ENCODE data around the gene SH2B3. TPM values are rescaled to one million over a fixed set of nuclear protein-coding genes. Genes with fewer than 3 reads are reported as not detected.
"Not testable (repeated sequence)": the region's sequence is repeated elsewhere in the genome, so short reads cannot be mapped to it uniquely, and the experiment has no call there.

SH2B3 gene
- total RNA-seq, 2 experiments from 2014 or later = 40.7 to 44.5 TPM

DNA sequence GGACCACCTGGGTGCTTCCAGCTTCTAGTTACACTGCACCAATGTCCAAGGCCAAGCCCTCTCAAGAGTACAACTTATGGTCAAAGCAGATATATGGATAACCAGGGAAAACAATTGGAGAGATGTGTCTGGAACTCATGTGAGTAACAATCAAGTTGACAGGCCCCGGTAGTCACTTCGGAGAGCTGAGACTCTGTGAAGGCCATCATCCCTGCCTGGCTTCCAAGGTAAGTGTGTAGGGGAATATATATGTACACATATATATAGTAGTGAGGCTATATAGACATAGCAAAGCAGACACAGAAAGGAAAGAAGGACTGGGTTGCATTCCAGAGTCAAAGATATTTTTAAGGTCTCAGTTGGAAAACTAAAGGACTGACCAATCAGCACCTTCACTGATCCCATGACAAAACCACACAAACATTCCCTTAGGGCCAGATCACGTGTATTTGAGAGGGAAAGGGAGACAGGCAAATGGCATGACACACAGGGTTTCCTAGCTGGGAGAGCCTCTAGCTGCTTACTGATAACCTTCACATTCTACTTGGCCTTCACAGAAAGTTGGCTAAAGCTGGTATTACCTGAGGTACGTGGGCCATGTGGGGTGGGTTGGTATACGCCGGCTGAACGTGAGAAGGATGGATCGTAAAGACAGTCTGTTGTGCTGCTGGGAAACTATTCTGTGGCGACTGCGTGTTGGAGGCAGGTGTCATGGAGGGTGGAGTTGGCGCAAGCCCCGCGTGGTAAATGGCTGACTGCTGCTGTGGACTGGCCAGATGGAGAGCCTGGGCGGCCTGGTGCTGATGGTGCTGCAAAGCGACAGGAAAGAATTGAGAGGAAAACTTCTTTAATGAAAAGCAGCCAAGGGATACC lies 50.0 kb downstream of the SH2B3 start:
- ATAC-seq (ENCODE audit: low read depth) (no peak), DNase-seq (no peak)
- Mint-ChIP-seq H3K9me3 (no peaks in the 10 kb centered on the region), H3K36me3 (peaks cover 11% of the 10 kb centered on the region), H3K4me1 (peaks cover 12% of the 10 kb centered on the region), H3K4me3 (no peak overlapping the region), H3K27me3 (no peaks in the 10 kb centered on the region), H3K27ac (peak overlapping the region; percentile 36)
- POLR2A ChIA-PET = interaction anchor here (0.6 to 1.2 kb wide), 2 partner anchors 59 to 860 kb away, joined by 3 read pairs; no protein-coding TSS in a partner anchor

DNA sequence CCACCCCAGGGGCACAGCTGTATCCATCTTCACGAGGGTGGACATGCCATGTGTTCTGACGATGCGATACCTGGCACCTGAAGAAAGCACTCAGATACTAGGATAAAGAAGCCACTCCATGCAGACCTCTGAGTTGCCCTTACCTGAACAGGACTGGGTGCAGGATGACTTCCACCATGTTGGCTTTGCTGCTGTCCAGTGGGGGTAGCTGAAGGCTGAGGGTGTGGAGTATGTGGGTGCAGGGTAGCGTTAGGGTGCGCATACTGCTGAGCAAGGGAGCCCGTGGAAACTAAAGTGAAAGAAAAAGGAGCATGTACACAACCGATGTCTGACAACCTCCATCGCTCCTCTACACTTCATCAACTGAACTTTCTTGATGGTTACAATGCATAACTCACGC lies 51.3 kb downstream of the SH2B3 start:
- H3K4me1 Mint-ChIP-seq = peaks cover 4% of the 10 kb centered on the region
- ATAC-seq (ENCODE audit: low read depth) = no peak

DNA sequence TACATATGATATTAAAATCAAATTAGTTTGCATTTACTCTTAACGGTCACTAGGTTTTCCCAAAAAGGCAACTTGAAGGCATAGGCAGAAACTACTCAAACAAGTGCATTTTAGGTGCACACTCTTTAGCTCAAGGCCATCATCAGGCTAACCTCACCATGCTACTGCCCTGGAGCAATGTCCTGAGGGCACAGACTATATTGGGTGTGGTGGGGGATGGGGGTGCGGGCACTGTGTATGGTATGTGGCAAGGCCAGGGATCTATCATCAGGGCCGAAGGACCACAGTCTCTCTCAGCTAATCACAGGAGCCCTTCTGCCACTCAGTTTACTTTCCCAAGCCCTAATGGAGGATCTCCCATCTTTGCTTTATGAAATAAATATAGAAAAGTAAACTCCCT lies 51.9 kb downstream of the SH2B3 start:
- Mint-ChIP-seq H3K27me3 (no peaks in the 10 kb centered on the region), H3K4me3 (no peak overlapping the region), H3K9me3 (no peaks in the 10 kb centered on the region), H3K27ac (no peak overlapping the region), H3K4me1 (peaks cover 4% of the 10 kb centered on the region), H3K36me3 (peaks cover 8% of the 10 kb centered on the region)
- DNase-seq (no peak), ATAC-seq (ENCODE audit: low read depth) (no peak)
- POLR2A ChIA-PET = interaction anchor here (0.6 kb wide), 1 partner anchor 142 kb away, joined by 6 read pairs; no protein-coding TSS in a partner anchor

More for the DNA sequence above, 51.3 kb downstream of the SH2B3 start:
- Mint-ChIP-seq H3K27me3 (no peaks in the 10 kb centered on the region), H3K4me3 (no peak overlapping the region), H3K27ac (no peak overlapping the region), H3K9me3 (no peaks in the 10 kb centered on the region), H3K36me3 (peaks cover 8% of the 10 kb centered on the region)
- POLR2A ChIA-PET = no interaction called here
- no peak for DNase-seq

DNA sequence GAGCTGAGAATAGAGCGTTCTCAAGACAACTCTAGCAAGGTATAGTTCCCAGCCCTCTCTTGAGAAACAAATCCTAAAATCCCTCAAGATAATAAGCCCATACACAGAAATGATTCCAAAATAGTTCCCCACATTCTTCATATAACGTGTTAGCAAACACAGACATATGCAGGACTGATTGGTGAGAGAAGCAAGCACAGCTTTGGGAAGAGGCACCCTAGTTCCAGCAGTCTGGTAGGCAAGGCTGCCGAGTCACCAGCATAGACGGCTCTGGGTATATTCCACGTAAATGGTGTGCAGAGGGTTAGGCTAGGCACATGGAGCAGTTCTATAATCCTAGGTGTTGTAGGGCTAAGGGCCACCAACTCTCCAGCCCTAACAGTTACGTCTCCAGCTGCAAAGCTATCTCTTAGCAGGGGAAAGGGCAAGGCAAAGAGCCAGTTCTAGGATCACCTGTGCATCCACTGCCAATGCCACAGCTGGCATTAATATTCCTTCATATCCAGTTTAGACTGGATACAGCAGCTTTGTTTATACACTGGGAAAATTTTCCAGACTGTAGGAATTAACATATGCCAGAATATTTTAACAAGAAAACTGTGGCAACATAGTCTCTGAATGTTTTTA lies 52.9 kb downstream of the SH2B3 start:
- POLR2A ChIA-PET = no interaction called here
- no peaks in the 10 kb centered on the region for H3K27me3 Mint-ChIP-seq
- no peak overlapping the region for H3K4me3 Mint-ChIP-seq
- ATAC-seq (ENCODE audit: low read depth) = no peak
- no peaks in the 10 kb centered on the region for H3K9me3 Mint-ChIP-seq
- H3K27ac Mint-ChIP-seq = no peak overlapping the region
- H3K4me1 Mint-ChIP-seq = peaks cover 4% of the 10 kb centered on the region
- no peak for DNase-seq
- peaks cover 8% of the 10 kb centered on the region for H3K36me3 Mint-ChIP-seq

DNA sequence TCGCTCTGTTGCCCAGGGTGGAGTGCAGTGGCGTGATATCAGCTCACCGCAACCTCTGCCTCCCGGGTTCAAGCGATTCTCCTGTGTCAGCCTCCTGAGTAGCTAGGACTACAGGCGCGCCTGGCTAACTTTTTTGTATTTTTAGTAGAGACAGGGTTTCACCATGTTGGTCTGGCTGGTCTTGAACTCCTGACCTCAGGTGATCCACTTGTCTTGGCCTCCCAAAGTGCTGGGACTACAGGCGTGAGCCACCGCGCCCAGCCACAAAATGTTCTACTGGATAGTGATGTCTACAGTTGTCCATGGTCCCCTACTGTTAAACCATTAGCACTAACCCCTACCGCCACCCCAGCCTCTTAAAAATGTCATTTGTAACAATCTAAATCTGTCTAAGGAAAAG lies 54.4 kb downstream of the SH2B3 start:
- H3K27ac Mint-ChIP-seq; ATAC-seq (ENCODE audit: low read depth); DNase-seq; POLR2A ChIA-PET; H3K9me3 Mint-ChIP-seq; H3K4me1 Mint-ChIP-seq; H3K27me3 Mint-ChIP-seq; H3K4me3 Mint-ChIP-seq; H3K36me3 Mint-ChIP-seq: not testable (repeated sequence)

DNA sequence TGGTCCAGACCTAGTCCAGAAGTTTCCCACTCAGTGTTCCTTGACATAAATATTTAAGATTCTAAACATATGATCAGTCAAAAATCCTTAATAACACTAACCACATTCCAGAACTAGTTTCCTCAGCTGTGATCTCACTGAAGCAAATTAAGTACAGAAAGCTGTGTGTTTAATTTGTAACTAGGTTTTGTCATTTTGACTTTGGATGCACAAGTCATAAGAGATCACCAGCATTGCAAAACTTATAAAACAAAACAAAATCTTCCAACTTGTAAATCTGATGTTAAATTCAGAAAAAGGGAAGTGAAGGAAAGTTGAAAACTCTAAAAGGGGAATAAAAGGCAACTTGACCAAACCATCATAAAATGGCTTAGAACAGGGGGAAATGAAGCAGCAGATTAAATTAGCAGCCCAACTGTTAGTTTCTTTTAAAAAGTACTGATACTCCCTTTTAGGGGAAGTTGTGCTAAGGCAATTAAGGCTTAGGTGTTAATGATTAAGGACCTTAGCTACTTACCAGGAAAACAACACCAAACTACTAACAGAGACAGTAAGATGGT lies 56.6 kb downstream of the SH2B3 start:
- Mint-ChIP-seq H3K27me3 (no peaks in the 10 kb centered on the region), H3K9me3 (no peaks in the 10 kb centered on the region), H3K36me3 (peaks cover 6% of the 10 kb centered on the region), H3K4me1 (no peaks in the 10 kb centered on the region), H3K27ac (no peak overlapping the region), H3K4me3 (no peak overlapping the region)
- DNase-seq (no peak), ATAC-seq (ENCODE audit: low read depth) (no peak)
- POLR2A ChIA-PET = no interaction called here

DNA sequence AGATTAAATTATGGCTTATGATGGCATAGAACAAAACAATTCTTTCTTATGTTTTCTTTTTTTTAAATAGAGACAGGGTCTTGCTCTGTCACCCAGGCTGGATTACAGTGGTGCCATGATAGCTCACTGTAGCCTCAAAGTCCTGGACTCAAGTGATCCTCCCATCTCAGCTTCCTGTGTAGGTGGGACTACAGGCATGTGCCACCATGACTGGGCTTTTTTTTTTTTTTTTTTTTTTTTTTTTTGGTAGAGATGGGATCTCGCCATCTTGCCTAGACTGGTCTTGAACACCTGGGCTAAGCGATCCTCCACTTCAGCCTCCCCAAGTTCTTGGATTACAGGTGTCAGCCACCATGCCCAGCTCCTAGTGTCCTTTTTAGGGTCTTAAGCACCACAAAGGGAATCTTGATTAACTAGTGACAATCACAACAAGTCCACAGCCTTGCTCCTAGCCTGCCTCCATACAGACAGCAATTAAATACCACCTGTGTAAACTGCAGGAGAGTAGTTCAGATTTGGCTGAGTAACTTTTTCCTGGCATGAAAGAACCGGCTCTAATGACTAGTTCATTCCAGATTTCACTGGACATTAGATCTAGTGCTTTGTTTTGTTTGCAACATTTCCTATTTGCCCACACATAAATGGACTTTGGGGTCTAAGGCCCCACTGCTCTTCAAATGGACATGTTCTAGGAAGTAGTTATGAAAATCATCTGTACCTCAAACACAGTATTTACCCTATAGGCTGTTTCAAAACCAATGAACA lies 61.6 kb downstream of the SH2B3 start:
- POLR2A ChIA-PET = interaction anchor here (0.6 kb wide), 1 partner anchor 109 kb away, joined by 5 read pairs; no protein-coding TSS in a partner anchor
- Mint-ChIP-seq H3K4me3 (no peak overlapping the region), H3K9me3 (no peaks in the 10 kb centered on the region), H3K27ac (no peak overlapping the region), H3K27me3 (no peaks in the 10 kb centered on the region), H3K36me3 (peaks cover 12% of the 10 kb centered on the region), H3K4me1 (peaks cover 2% of the 10 kb centered on the region)
- no peak for DNase-seq
- no peak for ATAC-seq (ENCODE audit: low read depth)

DNA sequence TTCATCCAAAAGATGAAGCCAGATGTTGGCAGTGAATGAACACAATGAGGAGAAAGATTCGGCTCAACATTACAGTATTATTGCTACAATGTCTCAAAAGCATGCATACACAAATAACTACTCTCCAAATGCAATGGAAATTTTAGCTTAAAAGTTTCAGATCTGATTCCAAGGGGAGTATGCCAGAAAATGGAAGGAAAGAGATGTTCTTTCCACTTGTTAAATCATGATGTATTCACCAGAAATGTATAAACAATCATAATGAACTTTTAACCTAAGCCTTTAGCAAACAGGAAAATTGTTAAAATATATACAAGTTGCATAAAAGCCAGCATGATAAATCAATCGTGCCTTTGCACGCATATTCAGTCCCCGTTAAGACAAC lies 62.1 kb downstream of the SH2B3 start:
- Mint-ChIP-seq H3K36me3 (peaks cover 12% of the 10 kb centered on the region), H3K27ac (no peak overlapping the region)
- ATAC-seq (ENCODE audit: low read depth) = no peak

DNA sequence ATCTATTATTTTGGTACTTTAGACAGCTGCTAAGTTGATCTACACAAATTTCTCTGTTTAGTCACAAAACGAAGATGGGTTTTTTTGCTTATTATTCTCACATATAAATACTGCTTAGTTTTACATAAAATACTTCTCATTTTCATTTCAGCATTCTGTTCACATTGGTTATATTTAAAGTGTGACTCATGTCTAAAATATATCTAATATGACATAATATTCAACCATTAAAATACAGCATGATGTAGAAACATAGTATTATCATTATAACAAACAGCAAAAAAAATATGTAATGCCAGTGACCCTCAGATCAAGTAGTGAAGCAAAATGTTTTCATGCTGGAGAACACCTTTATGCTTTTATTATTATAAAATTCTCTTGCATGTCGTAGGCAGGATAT lies 63.7 kb downstream of the SH2B3 start:
- Mint-ChIP-seq H3K9me3 (no peaks in the 10 kb centered on the region), H3K4me1 (peaks cover 2% of the 10 kb centered on the region), H3K4me3 (no peak overlapping the region), H3K36me3 (peaks cover 20% of the 10 kb centered on the region), H3K27ac (no peak overlapping the region), H3K27me3 (no peaks in the 10 kb centered on the region)
- DNase-seq = no peak
- POLR2A ChIA-PET = no interaction called here
- ATAC-seq (ENCODE audit: low read depth) = no peak

More for the DNA sequence above, 62.1 kb downstream of the SH2B3 start:
- no peak for DNase-seq
- no peak overlapping the region for H3K4me3 Mint-ChIP-seq
- no peaks in the 10 kb centered on the region for H3K27me3 Mint-ChIP-seq
- peaks cover 2% of the 10 kb centered on the region for H3K4me1 Mint-ChIP-seq
- POLR2A ChIA-PET = no interaction called here
- H3K9me3 Mint-ChIP-seq = no peaks in the 10 kb centered on the region

DNA sequence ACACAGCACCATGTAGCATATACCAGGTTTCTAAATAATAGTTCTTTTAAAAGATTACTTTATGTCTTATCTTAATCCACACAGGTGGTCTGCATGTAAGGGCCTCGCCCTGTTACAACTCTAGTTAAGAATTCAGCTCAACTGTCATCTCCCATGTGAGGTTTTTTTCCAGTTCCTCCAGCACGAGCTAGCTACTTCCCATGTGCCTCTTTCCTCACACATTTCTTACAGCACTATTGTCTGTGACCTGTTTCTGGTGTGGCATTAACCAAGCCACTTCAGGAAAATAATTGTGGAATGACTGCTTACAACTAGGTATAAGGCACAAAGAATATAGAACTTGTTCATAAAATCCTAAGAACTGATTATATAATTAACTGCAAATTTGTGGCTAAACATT lies 65.5 kb downstream of the SH2B3 start:
- H3K4me1 Mint-ChIP-seq = peaks cover 2% of the 10 kb centered on the region
- H3K27me3 Mint-ChIP-seq = no peaks in the 10 kb centered on the region
- peaks cover 24% of the 10 kb centered on the region for H3K36me3 Mint-ChIP-seq
- POLR2A ChIA-PET = no interaction called here
- H3K9me3 Mint-ChIP-seq = no peaks in the 10 kb centered on the region
- H3K4me3 Mint-ChIP-seq = no peak overlapping the region
- ATAC-seq (ENCODE audit: low read depth) (no peak), DNase-seq (no peak)
- H3K27ac Mint-ChIP-seq = no peak overlapping the region

DNA sequence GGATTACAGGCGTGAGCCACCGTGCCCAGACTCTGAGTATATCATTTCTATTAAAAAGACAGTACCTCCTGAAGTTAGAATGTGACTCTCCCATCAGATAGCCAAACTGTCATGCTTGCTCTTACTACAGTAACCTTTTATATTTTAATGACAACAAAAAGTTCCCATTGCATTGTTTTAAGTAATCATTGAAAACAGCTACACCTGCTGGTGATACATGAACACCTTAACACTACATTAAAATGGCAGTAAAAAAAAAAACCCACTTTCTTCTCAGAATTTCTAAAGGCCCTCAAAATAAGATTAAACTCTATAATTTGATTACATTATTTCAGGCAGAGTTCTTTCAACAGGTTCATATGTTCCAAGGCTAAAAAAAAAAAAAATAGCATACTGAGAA lies 76.7 kb downstream of the SH2B3 start:
- H3K27ac Mint-ChIP-seq = no peak overlapping the region
- no peak overlapping the region for H3K4me3 Mint-ChIP-seq
- POLR2A ChIA-PET = no interaction called here
- no peaks in the 10 kb centered on the region for H3K27me3 Mint-ChIP-seq
- H3K36me3 Mint-ChIP-seq = peaks cover 15% of the 10 kb centered on the region
- peaks cover 2% of the 10 kb centered on the region for H3K4me1 Mint-ChIP-seq
- ATAC-seq (ENCODE audit: low read depth) (no peak), DNase-seq (no peak)
- no peaks in the 10 kb centered on the region for H3K9me3 Mint-ChIP-seq

DNA sequence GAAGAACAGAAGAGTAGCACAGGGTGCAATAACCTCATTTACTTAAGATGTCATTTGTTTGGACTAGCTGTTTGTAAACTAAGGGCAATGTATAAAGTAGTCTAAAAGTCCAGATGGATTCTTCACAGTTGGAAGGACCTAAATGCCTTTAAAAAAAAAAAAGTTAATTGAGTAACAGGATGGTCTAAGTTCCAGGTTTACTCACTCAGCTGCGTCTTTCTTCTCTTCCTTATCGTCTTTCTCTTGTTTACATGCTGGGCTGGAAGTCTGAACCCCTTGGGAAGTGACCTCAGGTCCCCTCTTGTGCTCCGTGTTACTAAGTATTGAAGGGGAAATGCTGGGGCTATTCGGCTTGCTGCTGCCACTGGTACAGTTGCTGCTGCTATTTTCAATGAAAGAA lies 82.5 kb downstream of the SH2B3 start:
- ATAC-seq (ENCODE audit: low read depth) (no peak), DNase-seq (no peak)
- Mint-ChIP-seq H3K36me3 (peaks cover 15% of the 10 kb centered on the region), H3K4me1 (no peaks in the 10 kb centered on the region), H3K4me3 (no peak overlapping the region), H3K27ac (no peak overlapping the region), H3K9me3 (no peaks in the 10 kb centered on the region), H3K27me3 (no peaks in the 10 kb centered on the region)
- POLR2A ChIA-PET = no interaction called here

DNA sequence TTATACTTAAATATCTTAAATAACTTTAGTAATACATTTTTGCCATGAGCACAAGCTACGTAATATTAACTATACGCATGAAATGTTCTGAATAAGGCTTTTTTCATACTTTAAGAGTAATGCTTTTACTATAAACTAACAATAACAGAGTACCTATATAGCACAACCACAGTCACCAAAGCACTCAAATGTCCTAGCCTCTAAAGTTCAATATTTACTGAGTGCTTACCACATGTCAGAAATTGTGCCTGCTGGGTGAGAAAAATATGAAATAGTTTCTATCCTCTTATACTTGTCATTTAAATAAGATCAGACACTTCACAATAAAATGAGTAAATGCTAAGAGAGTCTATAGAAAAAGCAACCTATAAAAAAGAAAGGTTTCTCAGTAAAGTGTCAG lies 83.1 kb downstream of the SH2B3 start:
- POLR2A ChIA-PET = no interaction called here
- Mint-ChIP-seq H3K27ac (no peak overlapping the region), H3K36me3 (peaks cover 15% of the 10 kb centered on the region), H3K9me3 (no peaks in the 10 kb centered on the region), H3K27me3 (no peaks in the 10 kb centered on the region), H3K4me3 (no peak overlapping the region), H3K4me1 (no peaks in the 10 kb centered on the region)
- ATAC-seq (ENCODE audit: low read depth) (no peak), DNase-seq (no peak)
